GM11168 (cell line): ENCODE results near the gene ERICH6.

ENCODE experiments used
- in situ Hi-C: fragments of 300-500 bp; cut with MboI; formaldehyde crosslinking; loops from one replicate; pipeline ENCODE4 v1.12.0; 2022; ENCODE audit warnings: low sequenced_read_pairs; ENCODE audit not compliant: unreplicated experiment

The ERICH6 gene

DNA sequence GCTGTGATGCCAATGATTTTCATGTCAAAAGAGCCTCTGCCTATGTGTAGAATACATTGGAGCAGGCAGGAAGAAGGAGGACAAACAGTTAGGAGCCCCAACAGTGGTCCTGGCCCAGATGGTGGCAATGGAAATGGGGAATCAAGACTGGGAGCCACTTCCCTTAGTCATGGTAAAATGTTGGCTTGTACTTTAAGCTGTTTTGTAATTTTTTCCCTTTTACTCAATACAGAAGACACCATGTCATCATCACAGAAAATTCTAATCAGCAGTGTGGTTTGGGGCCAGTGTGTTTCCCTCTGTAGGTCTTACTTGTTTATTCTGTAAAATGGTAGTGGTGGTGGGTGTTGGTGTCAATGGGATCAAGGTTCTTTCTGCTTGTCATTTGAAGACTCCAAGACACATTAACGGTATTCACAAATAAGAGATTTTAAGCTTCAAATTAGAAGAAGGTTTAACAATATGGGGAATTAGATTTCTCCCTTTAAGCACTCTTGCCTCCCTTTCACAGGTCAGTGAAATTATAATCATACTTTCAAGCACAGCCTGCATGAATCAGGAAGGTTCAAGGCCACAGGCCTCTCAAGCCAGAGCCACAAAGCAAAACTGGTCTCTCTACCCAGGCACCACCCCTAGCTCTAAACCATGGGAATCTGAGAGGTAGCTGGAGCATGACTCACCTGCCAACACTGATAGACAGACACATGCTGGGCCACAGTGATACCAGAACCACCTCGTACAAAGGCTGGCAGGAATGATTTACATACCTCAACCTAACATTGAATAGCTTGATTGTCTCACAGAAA is 34.4 kb upstream of the ERICH6 start:
- in situ Hi-C loops = no loop called here

DNA sequence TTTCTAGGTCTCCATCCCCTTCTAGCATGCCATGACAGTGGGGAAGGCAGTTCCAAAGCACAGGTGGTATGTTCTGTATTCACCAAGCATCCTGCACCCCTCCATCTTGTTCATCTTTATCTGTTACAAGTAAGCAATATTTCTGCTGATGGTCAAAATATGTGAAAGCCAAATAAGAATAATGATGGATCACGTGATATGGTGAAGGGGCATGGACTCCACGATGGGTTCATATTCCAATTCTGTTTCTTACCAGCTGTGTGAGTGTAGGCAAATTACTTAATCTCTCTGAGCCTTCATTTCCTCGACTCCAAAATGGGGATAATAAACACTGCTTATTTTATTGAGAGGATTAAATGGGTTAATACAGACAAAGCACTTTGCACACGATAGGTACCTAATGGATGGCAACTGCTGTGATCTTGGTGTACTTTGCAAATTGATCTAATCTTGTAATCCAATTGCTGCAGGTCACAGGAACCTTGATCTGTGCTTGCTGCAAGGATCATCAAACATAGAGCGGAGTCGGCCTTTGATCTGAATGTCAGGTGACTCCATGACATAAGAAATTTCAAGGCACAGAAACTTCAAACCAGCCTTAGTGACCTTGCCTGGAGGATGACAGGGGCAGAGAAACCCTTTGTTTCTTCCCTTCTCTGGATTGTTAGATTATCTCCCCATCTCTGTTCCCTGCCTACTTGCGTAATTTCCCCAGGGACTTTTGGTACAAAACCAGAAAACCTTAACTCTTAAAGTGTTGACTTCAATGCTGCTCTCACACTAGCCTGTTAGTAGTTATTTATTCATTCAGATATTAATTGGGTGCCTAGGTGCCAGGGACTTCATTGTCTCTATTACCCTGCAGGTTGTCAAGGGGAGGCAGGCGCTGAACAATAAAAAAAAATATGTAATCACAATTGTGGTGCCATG is 33.4 kb upstream of the ERICH6 start:
- in situ Hi-C loops = no loop called here

DNA sequence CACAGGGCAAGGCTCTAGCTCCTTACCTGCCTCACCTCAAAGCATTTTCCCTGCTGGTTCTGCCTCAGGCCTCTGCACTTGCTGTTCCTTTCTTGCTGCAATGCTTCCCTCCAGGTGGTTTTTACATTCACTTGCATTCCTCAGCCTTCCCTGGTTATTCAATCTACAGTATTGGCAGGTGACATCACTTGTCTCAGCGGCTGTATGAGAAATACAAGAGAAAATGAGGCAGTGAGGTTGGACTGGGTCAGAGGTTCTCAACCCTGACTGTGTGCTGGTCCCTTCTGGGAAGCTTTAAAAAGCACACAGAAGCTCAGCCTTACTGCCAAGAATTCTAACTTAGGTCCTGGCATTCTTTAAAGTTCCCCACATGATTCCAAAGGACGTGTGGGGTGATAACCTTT is 32.6 kb upstream of the ERICH6 start:
- in situ Hi-C loops = no loop called here

DNA sequence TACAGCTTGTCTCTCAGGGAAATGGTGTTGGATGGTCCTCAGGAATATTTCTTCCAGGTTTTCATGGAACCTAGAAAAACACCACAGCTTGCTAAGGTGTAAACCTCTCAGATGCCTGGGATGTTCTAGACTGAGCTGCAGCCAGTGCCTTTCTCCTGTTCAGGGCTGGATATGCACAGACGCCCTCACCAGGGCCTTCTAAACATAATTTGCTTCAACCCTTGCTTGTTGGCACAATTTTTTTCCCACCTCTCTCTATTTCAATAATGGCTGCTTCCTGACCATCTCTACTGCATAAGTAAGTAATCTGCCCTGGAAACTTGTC is 31.0 kb upstream of the ERICH6 start:
- in situ Hi-C loops = no loop called here

DNA sequence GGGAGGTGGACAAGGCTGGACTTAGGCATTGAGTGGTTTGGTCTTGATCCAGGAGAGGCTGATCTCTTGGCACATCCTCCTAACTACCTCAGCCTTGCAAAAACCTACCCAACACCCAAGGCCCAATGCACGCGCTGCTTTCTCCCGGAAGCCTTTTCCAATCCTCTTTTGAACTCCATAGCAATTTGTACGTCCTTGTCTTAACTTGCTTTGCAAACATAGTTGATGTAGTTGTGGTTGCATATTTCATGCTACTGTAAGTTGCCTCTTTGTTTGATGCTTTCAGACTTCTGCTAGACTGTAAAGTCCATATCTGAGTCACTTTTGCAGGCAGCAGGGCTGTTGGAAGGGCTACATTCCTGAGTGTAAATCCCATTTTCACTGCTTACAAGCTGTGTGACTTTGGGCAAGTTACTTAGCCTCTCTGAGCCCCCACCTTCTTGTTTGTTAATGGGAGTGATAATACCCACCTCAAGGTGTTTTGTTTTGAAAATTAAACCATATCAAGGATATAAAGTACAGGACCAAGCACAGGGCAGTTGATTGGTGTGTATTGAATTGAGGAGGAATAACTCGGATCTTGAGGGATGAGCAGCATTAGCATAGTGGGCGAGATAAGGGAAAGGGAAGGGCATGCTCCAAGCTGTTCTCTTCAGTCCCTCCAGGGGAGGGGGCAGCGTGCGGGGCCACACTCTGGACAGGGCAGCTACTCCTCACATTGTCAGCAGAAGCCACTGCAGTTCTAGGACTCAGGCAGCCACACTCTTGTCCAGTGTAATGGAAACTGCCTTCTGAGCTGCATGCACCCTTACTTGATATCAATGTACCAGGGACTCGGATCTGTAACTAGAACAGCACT is 30.4 kb upstream of the ERICH6 start:
- in situ Hi-C loops = no loop called here

DNA sequence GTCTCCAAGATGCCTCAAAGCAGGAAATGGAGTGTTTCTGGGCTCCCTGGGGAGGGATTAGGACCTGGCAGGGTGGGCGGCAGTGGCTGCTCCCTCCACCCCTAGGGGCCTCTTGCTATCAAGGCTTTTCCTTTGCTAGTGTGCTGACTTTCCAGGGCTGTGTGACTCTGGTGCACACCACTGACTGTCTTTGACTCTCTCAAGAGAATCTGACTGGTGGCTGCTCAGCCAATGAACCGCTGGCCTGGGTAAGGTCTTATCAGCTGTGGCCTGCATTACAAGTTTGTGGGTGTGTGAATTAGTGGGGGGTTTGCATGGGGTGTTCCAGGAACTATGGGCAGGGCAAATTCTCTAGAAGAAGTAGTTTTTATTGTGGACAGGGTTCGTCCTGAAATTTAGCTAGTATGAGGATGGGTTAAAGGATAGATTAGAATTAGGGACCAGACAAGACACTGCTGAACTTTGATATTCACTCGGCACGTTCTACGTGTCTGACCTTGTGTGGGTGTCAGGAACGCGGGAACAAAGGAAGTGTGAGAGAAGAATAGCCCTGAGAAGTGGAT is 29.7 kb upstream of the ERICH6 start:
- in situ Hi-C loops = no loop called here

DNA sequence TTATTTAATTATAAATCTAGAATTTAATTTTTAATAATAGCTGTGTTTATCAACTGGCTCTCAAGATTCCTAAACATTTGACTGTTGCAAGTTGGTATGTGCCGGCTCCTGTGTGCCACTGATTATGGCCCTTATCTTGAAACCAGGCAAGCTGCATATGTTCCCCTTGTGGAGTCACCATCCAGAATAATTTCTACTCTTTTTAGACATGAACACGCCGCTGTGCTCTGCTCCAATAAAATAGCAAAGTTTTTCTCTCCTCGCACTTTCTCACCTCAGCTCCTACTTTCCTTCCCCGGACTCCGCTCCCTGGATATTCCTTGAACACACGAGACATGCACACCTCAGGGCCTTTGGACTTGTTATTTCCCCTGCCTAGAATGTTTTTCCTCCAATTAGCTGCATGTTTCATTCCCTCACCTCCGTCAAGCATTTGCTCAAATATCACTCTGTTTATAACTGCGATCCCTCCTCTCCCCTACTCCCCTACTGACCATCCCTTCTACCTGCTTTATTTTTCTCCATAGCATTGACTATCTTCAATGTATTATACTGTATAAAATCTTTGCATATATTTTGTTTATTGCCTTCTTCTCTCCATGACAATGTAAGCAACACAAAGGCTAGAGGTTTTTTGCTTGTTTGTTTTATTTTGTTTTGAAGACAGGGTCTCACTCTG is 26.1 kb upstream of the ERICH6 start:
- in situ Hi-C loops = no loop called here

DNA sequence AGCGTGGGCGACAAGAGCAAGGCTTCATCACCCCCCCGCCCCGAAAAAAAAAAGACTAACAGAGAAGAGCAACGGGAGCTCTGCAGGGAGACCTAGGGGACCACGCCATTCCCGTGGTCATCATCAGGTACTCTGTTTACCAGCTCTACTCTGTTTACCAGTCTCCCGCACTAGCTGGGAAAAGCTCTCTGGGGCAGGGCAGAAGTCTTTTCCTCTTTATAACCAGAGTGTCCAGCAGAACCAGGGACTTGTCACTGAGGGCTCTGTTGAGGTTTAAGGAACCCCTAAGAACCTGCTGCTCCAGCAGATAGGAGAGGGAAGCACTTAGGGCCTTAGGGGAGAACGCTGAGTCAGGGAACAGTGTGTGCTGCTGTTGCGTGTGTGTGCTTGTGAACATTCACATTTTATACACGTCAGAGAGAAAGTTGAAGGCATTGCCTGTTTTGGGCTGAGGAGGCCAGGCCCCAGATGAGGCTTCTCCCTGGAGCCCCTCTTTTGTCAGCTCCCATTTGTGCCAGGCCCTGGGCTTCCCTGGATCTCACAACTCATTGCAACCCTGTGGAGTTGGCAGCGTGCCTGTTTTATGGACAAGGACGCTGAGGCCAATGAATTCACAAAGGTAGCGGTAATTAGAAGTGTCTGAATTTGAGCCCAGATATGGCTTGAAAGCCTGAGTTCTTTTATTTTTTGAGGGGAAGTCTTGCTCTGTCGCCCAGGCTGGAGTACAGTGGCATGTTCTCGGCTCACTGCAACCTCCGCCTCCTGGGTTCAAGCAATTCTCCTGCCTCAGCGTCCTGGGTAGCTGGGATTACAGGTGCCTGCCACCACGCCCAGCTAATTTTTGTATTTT is 24.2 kb upstream of the ERICH6 start:
- in situ Hi-C loops = no loop called here

DNA sequence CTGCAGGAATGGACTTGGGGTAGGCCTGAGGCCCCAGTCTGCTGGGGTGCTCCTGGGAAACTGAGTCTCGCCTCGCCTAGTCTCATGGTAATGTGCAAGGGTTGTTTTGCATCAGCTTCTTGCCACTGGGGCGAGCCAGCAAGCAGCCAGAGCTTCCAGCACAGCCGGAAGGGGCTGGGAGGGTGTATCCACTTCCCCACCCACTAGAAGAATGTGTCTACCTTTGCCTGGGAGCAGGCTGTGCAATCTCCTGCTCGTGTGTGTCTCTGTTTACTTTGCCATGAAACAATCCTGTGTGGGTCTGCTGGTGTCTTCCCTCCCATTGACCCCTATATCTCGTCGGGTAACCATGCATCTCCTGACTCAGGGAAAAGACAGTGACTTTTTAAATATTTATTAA is 21.8 kb upstream of the ERICH6 start:
- in situ Hi-C loops = no loop called here

DNA sequence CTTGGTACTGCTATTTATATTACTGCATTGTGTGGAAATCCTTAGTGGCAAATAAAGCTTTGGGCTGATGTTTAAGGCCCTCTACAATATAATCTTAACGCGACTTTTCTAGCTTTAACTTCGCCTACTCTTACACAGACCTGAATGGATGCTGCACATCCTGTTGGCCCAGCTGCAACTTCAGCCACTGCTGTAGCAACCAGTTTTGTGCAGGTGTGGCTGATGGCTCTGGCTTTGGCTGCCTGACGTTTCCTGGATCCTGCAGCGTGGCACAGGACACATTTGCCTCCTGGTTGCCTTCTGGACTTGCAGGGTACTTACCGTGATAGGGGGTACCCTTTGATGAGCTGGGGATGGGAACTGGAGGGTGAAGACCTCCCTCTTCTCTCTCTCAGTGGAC is 20.2 kb upstream of the ERICH6 start:
- in situ Hi-C loops = no loop called here

DNA sequence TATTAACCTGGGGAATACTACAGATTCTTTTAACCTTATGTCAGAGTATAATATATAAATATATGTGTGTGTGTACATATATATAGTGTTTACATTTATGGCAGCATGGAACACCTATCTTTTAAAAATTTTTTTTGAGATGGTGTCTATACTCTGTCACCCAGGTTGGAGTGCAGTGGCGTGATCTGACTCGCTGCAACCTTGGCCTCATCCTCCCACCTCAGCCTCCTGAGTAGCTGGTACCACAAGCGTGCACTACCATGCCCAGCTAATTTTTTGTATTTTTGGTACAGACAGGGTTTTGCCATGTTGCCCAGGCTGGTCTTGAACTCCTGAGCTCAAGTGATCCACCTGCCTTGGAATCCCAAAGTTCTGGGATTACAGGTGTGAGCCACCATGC is 18.5 kb upstream of the ERICH6 start:
- in situ Hi-C loops = no loop called here

DNA sequence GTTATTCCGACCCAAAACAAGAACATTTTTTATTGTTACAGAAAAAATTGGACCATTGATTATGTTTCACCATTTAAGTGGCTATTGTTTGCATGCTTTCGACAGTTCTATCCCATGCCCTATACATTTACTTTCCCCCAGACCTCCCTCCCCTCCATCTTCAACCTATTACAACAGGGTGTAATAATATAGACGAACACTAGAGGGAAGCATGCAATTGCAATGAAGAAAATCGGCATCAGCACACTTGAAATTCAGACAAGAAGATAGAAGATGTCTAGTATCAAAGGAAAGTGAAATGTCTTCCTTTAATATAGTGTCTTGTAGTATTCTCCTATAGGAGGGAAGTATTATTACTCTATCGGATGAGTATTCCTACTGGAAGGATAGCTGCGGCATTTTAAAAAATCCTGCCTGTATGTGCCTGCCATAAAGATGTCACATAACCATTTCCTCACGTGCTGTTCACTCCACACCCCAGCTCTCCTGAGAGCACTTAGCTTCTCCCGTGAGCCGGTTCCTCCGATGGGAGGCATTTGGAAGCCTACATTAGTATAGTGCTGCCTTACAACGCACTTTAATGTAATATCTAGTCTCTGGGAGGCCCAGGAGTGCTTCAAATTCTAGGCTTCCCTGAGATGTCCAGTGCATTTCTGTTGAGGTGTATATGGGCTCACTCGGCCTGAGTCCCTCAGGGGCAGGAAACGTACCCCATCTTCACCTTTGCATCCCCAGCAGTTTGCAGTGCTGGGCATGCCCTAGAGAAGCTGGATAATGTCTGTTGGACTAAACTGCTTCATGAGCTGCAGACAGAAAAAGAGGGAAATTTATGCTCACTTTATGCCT is 17.8 kb upstream of the ERICH6 start:
- in situ Hi-C loops = no loop called here

DNA sequence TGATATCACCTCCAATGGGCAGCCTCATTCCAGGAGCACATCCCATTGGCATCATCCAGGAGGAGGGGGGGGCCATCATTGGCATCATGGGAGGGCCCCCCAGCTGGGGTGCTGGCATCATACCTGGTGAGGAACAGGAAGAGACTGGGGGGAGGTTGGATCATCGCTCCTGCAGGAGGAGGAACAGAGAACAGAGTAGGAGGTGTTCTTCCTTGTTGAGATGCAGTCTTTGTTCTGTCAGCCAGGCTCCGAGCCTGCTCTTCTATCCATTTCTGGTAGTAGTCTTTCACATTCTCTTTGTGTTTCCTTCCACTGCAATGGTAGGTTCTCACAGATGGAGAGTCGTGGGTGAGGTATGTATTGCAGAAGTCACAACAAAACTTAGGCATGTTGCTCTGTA is 16.7 kb upstream of the ERICH6 start:
- in situ Hi-C loops = no loop called here

DNA sequence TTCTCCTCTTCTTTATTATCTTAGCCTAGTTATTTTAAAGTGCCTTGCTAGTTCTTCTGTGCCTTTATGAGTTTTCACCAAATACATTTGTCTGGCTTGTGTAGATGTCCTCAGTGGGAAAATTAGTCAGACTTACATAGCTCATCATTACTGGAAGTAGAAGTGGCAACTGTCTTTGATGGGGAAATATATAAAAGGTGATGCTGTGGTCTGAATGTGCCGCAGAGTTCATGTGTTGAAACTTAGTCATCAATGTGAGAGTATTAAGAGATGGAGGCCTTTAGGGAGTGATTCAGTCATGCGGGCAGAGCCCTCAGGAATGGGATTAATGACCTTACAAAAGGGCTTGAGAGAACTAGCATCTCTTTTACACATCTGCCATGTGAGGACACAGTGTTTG is 6.4 kb upstream of the ERICH6 start:
- in situ Hi-C loops = loop anchor here (10.0 kb wide), 1 partner anchor 135 kb away; no protein-coding TSS in a partner anchor

DNA sequence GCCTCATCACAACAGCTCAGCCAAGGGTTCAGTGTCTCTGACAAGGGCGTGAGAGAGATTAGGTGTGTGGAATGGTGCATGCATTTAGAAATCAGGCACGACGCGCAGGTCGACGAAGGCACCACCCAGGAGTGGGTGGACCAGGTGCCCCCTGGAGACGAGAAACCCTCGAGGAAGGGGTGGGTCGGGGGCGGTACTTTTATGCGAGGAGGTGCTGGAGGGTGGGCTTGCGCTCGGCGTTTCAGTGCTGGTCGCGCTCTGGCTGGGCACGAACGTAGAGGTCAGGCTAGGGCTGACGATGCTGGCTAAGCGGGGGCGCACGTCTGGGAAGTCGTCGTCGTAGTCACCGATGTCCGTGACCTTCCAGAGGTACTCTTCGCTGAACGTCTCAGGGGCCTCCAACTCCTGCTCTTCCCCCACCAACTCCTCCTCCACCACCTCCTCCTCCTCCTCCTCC is 393 bp downstream of the ERICH6 start:
- in situ Hi-C loops = no loop called here

DNA sequence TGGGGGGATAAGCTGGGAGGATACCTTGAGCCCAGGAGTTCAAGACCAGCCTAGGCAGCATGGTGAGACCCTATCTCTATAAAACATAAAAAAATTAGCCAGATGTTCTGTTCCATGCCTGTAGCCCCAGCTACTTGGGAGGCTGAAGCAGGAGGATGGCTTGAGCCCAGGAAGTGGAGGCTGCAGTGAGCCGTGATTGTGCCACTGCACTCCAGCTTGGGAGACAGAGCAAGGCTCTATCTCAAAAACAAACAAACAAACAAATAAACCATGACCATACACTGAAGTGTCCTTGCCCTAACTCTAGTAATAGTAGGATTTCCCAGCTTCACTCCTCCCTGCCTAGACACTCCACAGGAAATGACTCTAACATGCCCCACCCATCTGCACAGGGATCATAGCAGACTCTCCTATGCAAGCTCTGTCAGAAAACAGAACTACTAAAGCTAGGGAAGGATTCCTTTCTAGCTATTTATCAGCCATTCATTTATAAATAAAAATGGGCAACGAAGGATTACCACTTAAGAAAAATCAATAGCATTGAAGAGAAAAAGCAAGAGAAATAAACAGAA is 4.6 kb downstream of the ERICH6 start:
- in situ Hi-C loops = no loop called here

DNA sequence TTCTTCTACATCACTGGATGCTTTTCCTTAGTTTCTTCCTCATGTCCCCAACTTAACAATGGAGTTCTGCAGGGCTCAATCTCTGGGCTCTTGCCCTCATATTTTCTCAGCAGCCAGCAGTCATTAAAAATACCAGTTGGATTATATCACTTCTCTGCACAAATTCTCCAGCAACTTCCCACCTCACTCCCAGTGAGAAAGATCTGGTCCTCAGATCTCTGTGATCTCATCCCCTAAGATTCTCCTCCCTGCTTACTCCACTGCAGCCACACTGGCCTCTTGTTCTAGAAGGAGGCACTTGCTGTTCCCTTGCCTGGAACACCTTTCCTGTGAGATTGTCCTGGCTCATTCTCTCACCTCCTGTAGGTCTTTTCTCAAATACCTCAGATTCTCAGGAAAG is 6.1 kb downstream of the ERICH6 start:
- in situ Hi-C loops = no loop called here
